Natural killer cell (primary cell): ENCODE results near the gene BMERB1. TPM values are rescaled to one million over a fixed set of nuclear protein-coding genes. Genes with fewer than 3 reads are reported as not detected.

ENCODE experiments used
- ATAC-seq, 3 donors: fragments of 150-1000 bp in 2 of 3; fragments of 200-7000 bp in 1 of 3; cut with Tn5 transposase; 1 replicate in 1 of 3; 2 replicates in 2 of 3; pipeline ENCODE4 v1.10.0; 2021; ENCODE audit warnings: mild to moderate bottlenecking in 2 of 3, moderate library complexity in 2 of 3
- DNase-seq, 2 donors: peaks; one replicate each; pipeline versions ENCODE4 v3.0.0 to v3.0.0-alpha.2; 2013 to 2021; ENCODE audit warnings: mixed read lengths in 1 of 2
- H3K27ac ChIP-seq: one replicate; pipeline ENCODE4 v1.5.1; 2013; ENCODE audit warnings: mild to moderate bottlenecking, low read length
- H3K27me3 ChIP-seq: one replicate; pipeline ENCODE4 v1.6.1; 2013; ENCODE audit warnings: low read length; ENCODE audit not compliant: control insufficient read depth, insufficient read depth
- H3K36me3 ChIP-seq: one replicate; pipeline ENCODE4 v1.6.1; 2013; ENCODE audit warnings: low read length; ENCODE audit not compliant: control insufficient read depth, insufficient read depth
- H3K4me1 ChIP-seq: one replicate; pipeline ENCODE4 v1.6.1; 2013; ENCODE audit warnings: low read length; ENCODE audit not compliant: control insufficient read depth, insufficient read depth
- H3K4me3 ChIP-seq: one replicate; pipeline ENCODE4 v1.5.1; 2013; ENCODE audit warnings: low read length
- H3K9me3 ChIP-seq: one replicate; pipeline ENCODE4 v1.6.1; 2013; ENCODE audit warnings: low read length; ENCODE audit not compliant: control insufficient read depth, insufficient read depth
- H3K27ac Mint-ChIP-seq, 2 donors: one replicate each; pipeline ENCODE4 v1.8.0; 2022; ENCODE audit warnings: mild to moderate bottlenecking in 2 of 2, mixed read lengths in 2 of 2, moderate library complexity in 1 of 2
- H3K27me3 Mint-ChIP-seq, 2 donors: one replicate each; pipeline ENCODE4 v1.8.0; 2022; ENCODE audit warnings: low read depth in 2 of 2, mixed read lengths in 2 of 2
- H3K36me3 Mint-ChIP-seq: one replicate; pipeline ENCODE4 v1.8.0; 2022; ENCODE audit warnings: mixed read lengths
- H3K4me1 Mint-ChIP-seq, 2 donors: one replicate each; pipeline ENCODE4 v1.8.0; 2022; ENCODE audit warnings: mixed read lengths in 2 of 2
- H3K4me3 Mint-ChIP-seq: one replicate; pipeline ENCODE4 v1.8.0; 2022; ENCODE audit warnings: mild to moderate bottlenecking, moderate library complexity, mixed read lengths
- H3K9me3 Mint-ChIP-seq, 2 donors: one replicate each; pipeline ENCODE4 v1.8.0; 2022; ENCODE audit warnings: mixed read lengths in 2 of 2
- WGBS: methylation state at CpG from one replicate; pipeline ENCODE4 v1.1.7; 2013; ENCODE audit warnings: missing lambda C conversion rate; ENCODE audit not compliant: insufficient coverage; 5-methylcytosine and 5-hydroxymethylcytosine counted together
- intact Hi-C: fragments of 100-400 bp; cut with micrococcal nuclease; formaldehyde crosslinking; loops from one replicate; pipeline ENCODE4 v1.14.2; 2022
- total RNA-seq, 4 donors: library from RNA; stranded (reverse); fragments of 120-200 nt in 1 of 4; gene quantifications; one replicate each; pipeline versions ENCODE4 v1.2.3 to v1.2.4, GENCODE V29; 2013 to 2022
- TF ChIP-seq, protein P1 (sequence below): fragments of 200-600 bp; IDR thresholded peaks from one replicate; pipeline ENCODE4 v1.8.0; 2022; ENCODE audit warnings: antibody characterized with exemption

Gene BMERB1
- total RNA-seq, 3 donors from 2014 or later (not counting 1 experiment from before 2014, with no cell fraction given), result 3.7 to 6.7 (median 4.5) TPM

DNA sequence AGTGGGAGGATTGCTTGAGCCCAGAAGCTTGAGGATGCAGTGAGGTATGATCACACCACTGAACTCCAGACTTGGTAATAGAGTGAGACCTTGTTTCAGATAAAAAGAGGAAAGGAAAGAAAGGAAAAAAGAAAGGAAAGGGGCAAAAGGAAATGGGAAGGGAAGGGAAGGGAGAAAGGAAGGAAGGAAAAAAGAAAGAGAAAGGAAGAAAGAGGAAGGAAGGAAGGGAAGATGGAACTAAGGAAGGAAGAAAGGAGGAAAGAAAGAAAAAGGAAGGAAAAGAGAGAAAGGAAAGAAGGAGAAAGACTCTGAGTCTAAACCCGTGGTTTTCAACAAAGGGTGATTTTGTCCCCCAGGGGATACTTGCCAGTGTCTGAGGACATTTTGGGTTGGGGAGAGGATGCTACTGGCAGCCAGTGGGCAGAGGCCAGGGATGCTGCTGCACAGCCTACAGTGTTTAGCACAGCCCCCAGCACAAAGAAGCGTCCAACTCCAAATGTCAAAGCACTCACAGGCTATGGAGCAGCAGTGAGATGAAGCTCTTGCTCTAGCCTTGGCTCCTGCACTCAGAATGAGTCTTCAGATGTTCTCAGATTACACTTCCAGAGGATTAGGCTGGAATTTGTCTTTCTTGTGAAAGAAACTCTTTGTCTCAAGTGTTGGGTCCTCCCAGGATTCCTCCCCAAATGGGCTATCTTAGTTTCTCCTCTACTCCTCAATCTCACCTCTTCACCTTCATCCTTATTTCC lies 64.2 kb downstream of the BMERB1 start:
- Mint-ChIP-seq H3K9me3 (no peaks in the 10 kb centered on the region), H3K36me3 (no peaks in the 10 kb centered on the region), H3K27me3 (peaks cover 0 to 2% of the 10 kb centered on the region in 2 donors), H3K27ac (no peak overlapping the region), H3K4me3 (no peak overlapping the region), H3K4me1 (peaks cover 0 to 6% of the 10 kb centered on the region in 2 donors)
- TF ChIP-seq, protein P1, sequence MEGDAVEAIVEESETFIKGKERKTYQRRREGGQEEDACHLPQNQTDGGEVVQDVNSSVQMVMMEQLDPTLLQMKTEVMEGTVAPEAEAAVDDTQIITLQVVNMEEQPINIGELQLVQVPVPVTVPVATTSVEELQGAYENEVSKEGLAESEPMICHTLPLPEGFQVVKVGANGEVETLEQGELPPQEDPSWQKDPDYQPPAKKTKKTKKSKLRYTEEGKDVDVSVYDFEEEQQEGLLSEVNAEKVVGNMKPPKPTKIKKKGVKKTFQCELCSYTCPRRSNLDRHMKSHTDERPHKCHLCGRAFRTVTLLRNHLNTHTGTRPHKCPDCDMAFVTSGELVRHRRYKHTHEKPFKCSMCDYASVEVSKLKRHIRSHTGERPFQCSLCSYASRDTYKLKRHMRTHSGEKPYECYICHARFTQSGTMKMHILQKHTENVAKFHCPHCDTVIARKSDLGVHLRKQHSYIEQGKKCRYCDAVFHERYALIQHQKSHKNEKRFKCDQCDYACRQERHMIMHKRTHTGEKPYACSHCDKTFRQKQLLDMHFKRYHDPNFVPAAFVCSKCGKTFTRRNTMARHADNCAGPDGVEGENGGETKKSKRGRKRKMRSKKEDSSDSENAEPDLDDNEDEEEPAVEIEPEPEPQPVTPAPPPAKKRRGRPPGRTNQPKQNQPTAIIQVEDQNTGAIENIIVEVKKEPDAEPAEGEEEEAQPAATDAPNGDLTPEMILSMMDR, result no peak
- ATAC-seq (no peak), DNase-seq (no peak)
- Histone ChIP-seq H3K4me3 (no peak overlapping the region), H3K9me3 (no peaks in the 10 kb centered on the region), H3K27me3 (no peaks in the 10 kb centered on the region), H3K36me3 (no peaks in the 10 kb centered on the region), H3K27ac (no peak overlapping the region), H3K4me1 (no peaks in the 10 kb centered on the region)
- intact Hi-C loops, result no loop called here
- 93% methylated on average over 2 of the region's 2 CpGs for WGBS

DNA sequence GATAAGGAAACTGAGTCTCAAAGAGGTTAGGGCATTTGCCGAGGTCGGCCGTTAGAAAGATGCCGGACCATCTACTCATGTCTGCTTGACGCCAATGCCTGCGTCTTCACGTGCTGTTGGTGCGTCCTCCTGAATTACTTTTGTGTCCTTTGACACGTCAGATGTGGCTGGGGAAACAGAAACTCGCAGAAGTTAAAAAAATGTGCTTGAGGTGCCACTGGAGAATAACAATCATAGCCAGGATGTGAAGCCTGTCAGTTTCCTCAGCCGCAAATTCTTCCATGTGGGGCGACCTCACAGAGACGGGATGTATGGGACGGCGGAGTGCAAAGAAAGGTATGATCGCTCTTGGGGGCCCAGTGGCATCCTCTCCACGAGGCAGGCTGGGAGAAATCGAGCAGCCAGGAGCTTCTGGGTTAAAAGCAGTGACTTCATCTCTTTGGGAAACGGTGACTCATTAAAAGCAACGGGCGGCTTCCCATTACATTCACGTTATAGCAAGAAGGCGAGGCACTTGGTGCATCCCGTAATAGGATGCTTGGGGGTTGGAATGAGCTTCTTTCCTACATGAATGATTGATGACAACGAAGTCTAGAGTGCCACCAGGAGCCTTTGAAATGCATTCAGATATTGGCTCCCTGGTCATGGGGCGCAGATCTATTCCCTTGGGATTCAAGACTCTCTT lies 67.8 kb downstream of the BMERB1 start:
- no peaks in the 10 kb centered on the region for H3K9me3 Mint-ChIP-seq
- H3K27me3 ChIP-seq, result no peaks in the 10 kb centered on the region
- no peak for ATAC-seq

DNA sequence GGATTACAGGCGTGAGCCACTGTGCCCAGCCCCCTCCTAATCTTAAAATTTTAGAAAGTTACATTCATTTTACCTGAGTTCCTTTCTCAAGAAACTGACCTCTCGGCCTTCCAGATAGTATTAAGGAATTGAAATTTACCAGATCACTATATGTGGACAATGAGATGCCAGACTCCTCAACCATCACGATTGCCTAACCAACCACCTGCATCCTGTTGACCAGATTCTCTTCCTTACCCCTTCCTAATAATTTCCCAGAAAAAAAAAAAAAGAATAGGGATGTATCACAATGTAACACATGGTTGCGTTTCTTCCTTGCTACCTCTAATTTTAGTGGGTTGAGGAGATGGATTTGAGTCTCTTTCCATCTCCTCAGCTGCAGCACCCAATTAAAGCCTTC lies 72.1 kb downstream of the BMERB1 start:
- H3K36me3 Mint-ChIP-seq, result no peaks in the 10 kb centered on the region
- DNase-seq (no peak), ATAC-seq (no peak)
- H3K27ac Mint-ChIP-seq, result no peak overlapping the region
- H3K4me1 Mint-ChIP-seq, result peaks cover 20 to 27% of the 10 kb centered on the region in 2 donors
- H3K4me3 Mint-ChIP-seq, result no peak overlapping the region
- Histone ChIP-seq H3K4me1 (peaks cover 9% of the 10 kb centered on the region), H3K27ac (no peak overlapping the region), H3K4me3 (no peak overlapping the region), H3K36me3 (no peaks in the 10 kb centered on the region), H3K9me3 (no peaks in the 10 kb centered on the region), H3K27me3 (no peaks in the 10 kb centered on the region)
- 58% methylated on average over 3 of the region's 4 CpGs for WGBS
- no peaks in the 10 kb centered on the region for H3K9me3 Mint-ChIP-seq
- TF ChIP-seq, protein P1, result no peak
- H3K27me3 Mint-ChIP-seq, result peaks cover 0 to 3% of the 10 kb centered on the region in 2 donors
- intact Hi-C loops, result no loop called here

More for the DNA sequence above, 67.8 kb downstream of the BMERB1 start:
- Mint-ChIP-seq H3K4me3 (no peak overlapping the region), H3K27ac (no peak overlapping the region), H3K27me3 (peaks cover 0 to 2% of the 10 kb centered on the region in 2 donors), H3K4me1 (peaks cover 6% of the 10 kb centered on the region in 2 donors), H3K36me3 (no peaks in the 10 kb centered on the region)
- no peaks in the 10 kb centered on the region for H3K36me3 ChIP-seq
- H3K9me3 ChIP-seq, result no peaks in the 10 kb centered on the region
- no peak overlapping the region for H3K4me3 ChIP-seq
- intact Hi-C loops, result no loop called here
- TF ChIP-seq, protein P1, result no peak
- H3K4me1 ChIP-seq, result no peaks in the 10 kb centered on the region
- no peak overlapping the region for H3K27ac ChIP-seq
- DNase-seq, result no peak
- 89% methylated on average over 26 of the region's 26 CpGs for WGBS
